ENCODE results near the gene ZNF556.
A peak's percentile ranks its signal among the peaks of the same experiment; 100 is the strongest.

ZNF556 gene

DNA sequence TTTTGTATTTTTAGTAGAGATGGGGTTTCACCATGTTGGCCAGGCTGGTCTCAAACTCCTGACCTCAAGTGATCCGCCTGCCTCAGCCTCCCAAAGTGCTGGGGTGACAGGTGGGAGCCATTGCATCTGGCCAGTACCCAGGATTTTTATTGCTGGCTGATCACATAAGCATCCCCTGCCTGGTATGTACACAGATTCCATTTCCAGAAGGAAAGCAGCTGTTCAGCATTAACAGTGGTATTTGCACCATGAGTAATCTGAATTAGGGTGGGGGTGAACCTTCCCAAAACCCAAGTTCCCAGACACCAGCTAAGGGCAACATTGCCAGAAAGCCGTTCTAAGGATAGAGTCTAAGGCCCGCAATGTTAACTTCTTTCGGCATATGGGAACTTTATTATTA lies 18.5 kb upstream of the ZNF556 start:
- no peak for DNase-seq
- no peak overlapping the region for H3K4me3 ChIP-seq (ENCODE audit: low read length)
- no peak overlapping the region for H2BK5ac ChIP-seq (ENCODE audit: low read length)
- H3K27ac ChIP-seq (ENCODE audit: low read depth, low read length): no peak overlapping the region
- H2AK5ac ChIP-seq (ENCODE audit: low read length): no peak overlapping the region
- H3K23ac ChIP-seq (ENCODE audit: low read length): no peak overlapping the region
- no peak overlapping the region for H3K4ac ChIP-seq (ENCODE audit: low read depth, low read length)
- no peaks in the 10 kb centered on the region for H3K79me2 ChIP-seq (ENCODE audit: control insufficient read depth, insufficient read depth, low read length)
- no peak overlapping the region for H3K4me2 ChIP-seq (ENCODE audit: low read length)
- H2BK120ac ChIP-seq (ENCODE audit: low read depth, low read length): no peak overlapping the region
- no peak overlapping the region for H3K56ac ChIP-seq (ENCODE audit: low read length)
- H3K27me3 ChIP-seq (ENCODE audit: insufficient read depth, low read length, poor library complexity): no peaks in the 10 kb centered on the region
- H2BK15ac ChIP-seq (replicated peaks; ENCODE audit: low read depth): no peak overlapping the region
- H4K5ac ChIP-seq (ENCODE audit: low read length): no peak overlapping the region
- H3K36me3 ChIP-seq (ENCODE audit: control insufficient read depth, insufficient read depth, low read length): peaks cover 3% of the 10 kb centered on the region
- H3K18ac ChIP-seq (ENCODE audit: low read length): no peak overlapping the region
- H3K79me1 ChIP-seq (ENCODE audit: low read length): no peaks in the 10 kb centered on the region
- no CpG with 5 or more reads among the region's 4 CpGs for WGBS (ENCODE audit: extremely low coverage, insufficient coverage, low lambda C conversion rate)
- H4K8ac ChIP-seq (ENCODE audit: low read depth, low read length): no peak overlapping the region
- no peak overlapping the region for H3K9ac ChIP-seq (ENCODE audit: low read length)
- no peaks in the 10 kb centered on the region for H3K4me1 ChIP-seq (ENCODE audit: control insufficient read depth, low read depth, low read length)

GRCh38 chr19:2850256-2850925 lies 16.7 kb upstream of the ZNF556 start:
- no peak for DNase-seq
- no peaks in the 10 kb centered on the region for H3K79me2 ChIP-seq (ENCODE audit: control insufficient read depth, insufficient read depth, low read length)
- H3K23ac ChIP-seq (ENCODE audit: low read length): no peak overlapping the region
- no peak overlapping the region for H4K8ac ChIP-seq (ENCODE audit: low read depth, low read length)
- H3K27me3 ChIP-seq (ENCODE audit: insufficient read depth, low read length, poor library complexity): no peaks in the 10 kb centered on the region
- H3K79me1 ChIP-seq (ENCODE audit: low read length): no peaks in the 10 kb centered on the region
- no peak overlapping the region for H2AK5ac ChIP-seq (ENCODE audit: low read length)
- H2BK5ac ChIP-seq (ENCODE audit: low read length): no peak overlapping the region
- no peak overlapping the region for H2BK15ac ChIP-seq (replicated peaks; ENCODE audit: low read depth)
- no peaks in the 10 kb centered on the region for H3K4me1 ChIP-seq (ENCODE audit: control insufficient read depth, low read depth, low read length)
- no CpG with 5 or more reads among the region's 3 CpGs for WGBS (ENCODE audit: extremely low coverage, insufficient coverage, low lambda C conversion rate)
- no peak overlapping the region for H3K4me3 ChIP-seq (ENCODE audit: low read length)
- H3K9ac ChIP-seq (ENCODE audit: low read length): no peak overlapping the region
- peaks cover 3% of the 10 kb centered on the region for H3K36me3 ChIP-seq (ENCODE audit: control insufficient read depth, insufficient read depth, low read length)
- no peak overlapping the region for H3K27ac ChIP-seq (ENCODE audit: low read depth, low read length)
- no peak overlapping the region for H4K5ac ChIP-seq (ENCODE audit: low read length)
- no peak overlapping the region for H2BK120ac ChIP-seq (ENCODE audit: low read depth, low read length)
- H3K18ac ChIP-seq (ENCODE audit: low read length): no peak overlapping the region
- no peak overlapping the region for H3K56ac ChIP-seq (ENCODE audit: low read length)
- H3K4me2 ChIP-seq (ENCODE audit: low read length): no peak overlapping the region
- H3K4ac ChIP-seq (ENCODE audit: low read depth, low read length): no peak overlapping the region

GRCh38 chr19:2852598-2852997 lies 14.5 kb upstream of the ZNF556 start:
- H4K8ac ChIP-seq (ENCODE audit: low read depth, low read length): no peak overlapping the region
- H3K79me2 ChIP-seq (ENCODE audit: control insufficient read depth, insufficient read depth, low read length): no peaks in the 10 kb centered on the region
- no peak overlapping the region for H2BK120ac ChIP-seq (ENCODE audit: low read depth, low read length)
- no peak overlapping the region for H3K4ac ChIP-seq (ENCODE audit: low read depth, low read length)
- no peaks in the 10 kb centered on the region for H3K79me1 ChIP-seq (ENCODE audit: low read length)
- no peak overlapping the region for H2AK5ac ChIP-seq (ENCODE audit: low read length)
- H2BK15ac ChIP-seq (replicated peaks; ENCODE audit: low read depth): no peak overlapping the region
- peak overlapping the region; percentile 21 for H3K4me3 ChIP-seq (ENCODE audit: low read length)
- no peak overlapping the region for H3K56ac ChIP-seq (ENCODE audit: low read length)
- no peak overlapping the region for H3K9ac ChIP-seq (ENCODE audit: low read length)
- no peak overlapping the region for H3K18ac ChIP-seq (ENCODE audit: low read length)
- no peak overlapping the region for H2BK5ac ChIP-seq (ENCODE audit: low read length)
- no peak overlapping the region for H3K23ac ChIP-seq (ENCODE audit: low read length)
- H4K5ac ChIP-seq (ENCODE audit: low read length): no peak overlapping the region
- H3K4me2 ChIP-seq (ENCODE audit: low read length): no peak overlapping the region
- no CpG with 5 or more reads among the region's 10 CpGs for WGBS (ENCODE audit: extremely low coverage, insufficient coverage, low lambda C conversion rate)
- no peaks in the 10 kb centered on the region for H3K27me3 ChIP-seq (ENCODE audit: insufficient read depth, low read length, poor library complexity)
- H3K36me3 ChIP-seq (ENCODE audit: control insufficient read depth, insufficient read depth, low read length): peaks cover 3% of the 10 kb centered on the region
- H3K27ac ChIP-seq (ENCODE audit: low read depth, low read length): no peak overlapping the region
- DNase-seq: peak; percentile 35
- no peaks in the 10 kb centered on the region for H3K4me1 ChIP-seq (ENCODE audit: control insufficient read depth, low read depth, low read length)

- no peak overlapping the region for H3K18ac ChIP-seq (ENCODE audit: low read length)
- no peak overlapping the region for H2BK15ac ChIP-seq (replicated peaks; ENCODE audit: low read depth)
- peak overlapping the region; percentile 26 for H3K4me3 ChIP-seq (ENCODE audit: low read length)
- no peaks in the 10 kb centered on the region for H3K79me1 ChIP-seq (ENCODE audit: low read length)
- H2BK120ac ChIP-seq (ENCODE audit: low read depth, low read length): no peak overlapping the region
- no peak overlapping the region for H3K56ac ChIP-seq (ENCODE audit: low read length)
- H3K9ac ChIP-seq (ENCODE audit: low read length): no peak overlapping the region
- H3K27ac ChIP-seq (ENCODE audit: low read depth, low read length): no peak overlapping the region
- H3K27me3 ChIP-seq (ENCODE audit: insufficient read depth, low read length, poor library complexity): no peaks in the 10 kb centered on the region
- H4K5ac ChIP-seq (ENCODE audit: low read length): no peak overlapping the region
- H4K8ac ChIP-seq (ENCODE audit: low read depth, low read length): no peak overlapping the region
- no peaks in the 10 kb centered on the region for H3K79me2 ChIP-seq (ENCODE audit: control insufficient read depth, insufficient read depth, low read length)
- DNase-seq: peak; percentile 18
- H3K4me1 ChIP-seq (ENCODE audit: control insufficient read depth, low read depth, low read length): no peaks in the 10 kb centered on the region
- no CpG with 5 or more reads among the region's 11 CpGs for WGBS (ENCODE audit: extremely low coverage, insufficient coverage, low lambda C conversion rate)
- no peak overlapping the region for H3K4ac ChIP-seq (ENCODE audit: low read depth, low read length)
- no peak overlapping the region for H3K23ac ChIP-seq (ENCODE audit: low read length)
- no peak overlapping the region for H3K4me2 ChIP-seq (ENCODE audit: low read length)
- peaks cover 3% of the 10 kb centered on the region for H3K36me3 ChIP-seq (ENCODE audit: control insufficient read depth, insufficient read depth, low read length)
- no peak overlapping the region for H2AK5ac ChIP-seq (ENCODE audit: low read length)
- no peak overlapping the region for H2BK5ac ChIP-seq (ENCODE audit: low read length)
Measured at GRCh38 chr19:2853015-2853606, 14.0 kb upstream of the ZNF556 start.

DNA sequence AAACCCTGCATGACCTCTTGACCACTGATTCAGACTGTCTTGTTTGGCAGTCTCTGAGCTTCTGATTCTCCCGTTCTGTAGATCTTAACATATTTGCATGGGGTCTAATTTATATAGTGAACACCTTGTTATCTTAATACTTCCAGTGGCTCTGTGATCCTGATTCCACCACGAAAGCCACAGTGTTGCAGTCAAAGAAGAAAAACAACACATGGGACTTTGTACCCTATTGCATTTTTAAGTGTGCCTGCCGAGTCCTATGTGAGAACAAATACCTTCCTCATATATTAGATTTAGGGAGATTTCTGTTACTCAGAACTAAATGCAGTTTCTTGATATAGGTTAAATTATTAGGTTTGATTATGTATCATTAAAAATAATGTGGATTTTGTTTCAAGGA lies 12.3 kb upstream of the ZNF556 start:
- H2BK5ac ChIP-seq (ENCODE audit: low read length): no peak overlapping the region
- no peaks in the 10 kb centered on the region for H3K4me1 ChIP-seq (ENCODE audit: control insufficient read depth, low read depth, low read length)
- H4K8ac ChIP-seq (ENCODE audit: low read depth, low read length): no peak overlapping the region
- H3K56ac ChIP-seq (ENCODE audit: low read length): no peak overlapping the region
- no peak overlapping the region for H3K4me2 ChIP-seq (ENCODE audit: low read length)
- no peak overlapping the region for H3K18ac ChIP-seq (ENCODE audit: low read length)
- no peaks in the 10 kb centered on the region for H3K79me1 ChIP-seq (ENCODE audit: low read length)
- DNase-seq: no peak
- no peak overlapping the region for H4K5ac ChIP-seq (ENCODE audit: low read length)
- H3K27ac ChIP-seq (ENCODE audit: low read depth, low read length): no peak overlapping the region
- no CpG with 5 or more reads among the region's 3 CpGs for WGBS (ENCODE audit: extremely low coverage, insufficient coverage, low lambda C conversion rate)
- H2BK120ac ChIP-seq (ENCODE audit: low read depth, low read length): no peak overlapping the region
- no peak overlapping the region for H3K4me3 ChIP-seq (ENCODE audit: low read length)
- H3K36me3 ChIP-seq (ENCODE audit: control insufficient read depth, insufficient read depth, low read length): peaks cover 3% of the 10 kb centered on the region
- no peak overlapping the region for H2AK5ac ChIP-seq (ENCODE audit: low read length)
- H3K4ac ChIP-seq (ENCODE audit: low read depth, low read length): no peak overlapping the region
- no peak overlapping the region for H3K23ac ChIP-seq (ENCODE audit: low read length)
- no peaks in the 10 kb centered on the region for H3K27me3 ChIP-seq (ENCODE audit: insufficient read depth, low read length, poor library complexity)
- no peak overlapping the region for H3K9ac ChIP-seq (ENCODE audit: low read length)
- no peaks in the 10 kb centered on the region for H3K79me2 ChIP-seq (ENCODE audit: control insufficient read depth, insufficient read depth, low read length)
- no peak overlapping the region for H2BK15ac ChIP-seq (replicated peaks; ENCODE audit: low read depth)

All from mesendoderm (in vitro differentiated cells).